HFF-Myc (cell line): Measurements from ENCODE around the gene CDK18.

ENCODE experiments used
- DNase-seq: peaks from one replicate; pipeline ENCODE4 v3.0.0-alpha.2; 2011; ENCODE audit warnings: low read depth; ENCODE audit errors: extremely low read depth
- H3K4me3 ChIP-seq: replicated peaks from 2 replicates; pipeline ENCODE4 v1.5.1; 2011; ENCODE audit warnings: low read depth, mild to moderate bottlenecking, control low read depth, low read length
- TF ChIP-seq, protein P1 (sequence below): IDR thresholded peaks from 2 replicates; pipeline ENCODE4 v1.5.1; 2012; ENCODE audit warnings: mild to moderate bottlenecking, low read depth, low read length, control low read depth; ENCODE audit errors: missing control alignments

The CDK18 gene

DNA sequence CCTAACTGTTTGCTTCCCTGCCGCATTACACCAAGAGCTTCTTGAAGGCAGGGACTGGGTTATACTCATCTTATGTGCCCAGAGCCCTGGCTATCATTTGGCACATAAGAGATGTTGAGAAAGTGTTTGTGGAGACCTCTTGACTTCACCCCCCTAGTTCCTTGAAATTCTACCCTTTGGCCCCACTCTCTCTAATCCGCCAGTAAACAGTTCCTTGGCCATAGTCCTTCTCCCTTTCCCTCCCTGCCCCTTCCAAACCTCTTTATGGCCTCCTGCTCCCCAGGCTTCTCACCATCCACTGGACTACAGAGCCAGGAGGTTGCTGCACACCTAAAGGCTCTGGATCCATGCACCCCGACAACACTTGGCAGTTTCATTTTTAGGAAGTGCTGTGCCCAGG lies 1.5 kb upstream of the CDK18 start:
- H3K4me3 ChIP-seq = no peak overlapping the region
- TF ChIP-seq, protein P1, sequence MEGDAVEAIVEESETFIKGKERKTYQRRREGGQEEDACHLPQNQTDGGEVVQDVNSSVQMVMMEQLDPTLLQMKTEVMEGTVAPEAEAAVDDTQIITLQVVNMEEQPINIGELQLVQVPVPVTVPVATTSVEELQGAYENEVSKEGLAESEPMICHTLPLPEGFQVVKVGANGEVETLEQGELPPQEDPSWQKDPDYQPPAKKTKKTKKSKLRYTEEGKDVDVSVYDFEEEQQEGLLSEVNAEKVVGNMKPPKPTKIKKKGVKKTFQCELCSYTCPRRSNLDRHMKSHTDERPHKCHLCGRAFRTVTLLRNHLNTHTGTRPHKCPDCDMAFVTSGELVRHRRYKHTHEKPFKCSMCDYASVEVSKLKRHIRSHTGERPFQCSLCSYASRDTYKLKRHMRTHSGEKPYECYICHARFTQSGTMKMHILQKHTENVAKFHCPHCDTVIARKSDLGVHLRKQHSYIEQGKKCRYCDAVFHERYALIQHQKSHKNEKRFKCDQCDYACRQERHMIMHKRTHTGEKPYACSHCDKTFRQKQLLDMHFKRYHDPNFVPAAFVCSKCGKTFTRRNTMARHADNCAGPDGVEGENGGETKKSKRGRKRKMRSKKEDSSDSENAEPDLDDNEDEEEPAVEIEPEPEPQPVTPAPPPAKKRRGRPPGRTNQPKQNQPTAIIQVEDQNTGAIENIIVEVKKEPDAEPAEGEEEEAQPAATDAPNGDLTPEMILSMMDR = no peak
- DNase-seq = no peak

DNA sequence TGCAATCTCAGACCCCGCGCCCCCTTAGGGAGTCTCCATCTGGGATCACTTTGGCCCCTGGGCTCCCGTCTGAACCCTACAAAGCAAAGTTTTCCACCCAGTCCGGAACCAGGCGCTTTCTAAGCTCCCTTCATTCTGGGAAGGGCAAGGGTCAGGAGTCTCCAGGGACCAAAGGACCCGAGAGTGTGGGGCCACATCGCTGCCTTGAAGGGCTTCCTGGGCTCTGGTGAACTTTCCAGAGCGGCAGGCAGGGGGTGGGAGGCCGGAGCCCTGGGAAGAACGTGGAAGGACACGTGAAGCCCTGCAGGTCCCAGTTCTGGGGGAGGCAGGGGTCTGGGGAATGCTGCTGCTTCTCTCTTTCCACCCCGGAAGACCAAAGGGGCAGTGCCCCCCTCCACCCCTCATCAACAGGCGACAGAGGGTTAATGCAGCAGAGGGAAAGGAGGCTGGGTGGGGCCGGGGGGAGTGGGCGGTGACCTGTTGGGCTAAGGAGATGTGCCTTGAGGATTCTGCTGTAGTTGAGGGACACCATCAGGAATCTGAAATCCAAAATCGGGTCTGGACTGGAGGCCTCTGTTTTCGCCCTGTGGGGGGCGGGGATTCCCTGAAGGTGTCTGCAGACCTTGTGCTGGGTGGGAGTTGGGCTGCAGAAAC lies 734 bp downstream of the CDK18 start:
- H3K4me3 ChIP-seq = peak overlapping the region; percentile 57
- DNase-seq = no peak
- TF ChIP-seq, protein P1 = no peak

DNA sequence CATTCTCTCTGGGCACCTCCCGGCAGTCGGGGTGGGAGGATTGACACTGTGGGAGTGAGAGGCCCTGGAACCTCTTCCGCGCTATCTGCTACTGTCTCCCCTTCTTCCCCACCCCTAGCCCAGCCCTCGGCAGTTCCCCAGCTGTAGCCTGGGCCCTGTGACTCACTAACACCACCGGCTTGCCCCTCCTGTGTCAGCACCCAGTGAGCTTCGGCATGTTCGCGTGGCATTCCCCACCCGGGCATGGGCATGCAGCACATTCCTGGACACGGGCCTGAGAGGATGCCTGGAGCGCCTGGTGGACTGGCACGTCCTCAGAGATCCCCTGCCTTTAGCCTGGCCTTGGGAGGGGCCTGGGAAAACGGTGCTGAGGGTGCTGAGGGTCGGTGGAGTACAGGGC lies 1.3 kb downstream of the CDK18 start:
- TF ChIP-seq, protein P1 = no peak
- peak overlapping the region; percentile 57 for H3K4me3 ChIP-seq
- DNase-seq = no peak

DNA sequence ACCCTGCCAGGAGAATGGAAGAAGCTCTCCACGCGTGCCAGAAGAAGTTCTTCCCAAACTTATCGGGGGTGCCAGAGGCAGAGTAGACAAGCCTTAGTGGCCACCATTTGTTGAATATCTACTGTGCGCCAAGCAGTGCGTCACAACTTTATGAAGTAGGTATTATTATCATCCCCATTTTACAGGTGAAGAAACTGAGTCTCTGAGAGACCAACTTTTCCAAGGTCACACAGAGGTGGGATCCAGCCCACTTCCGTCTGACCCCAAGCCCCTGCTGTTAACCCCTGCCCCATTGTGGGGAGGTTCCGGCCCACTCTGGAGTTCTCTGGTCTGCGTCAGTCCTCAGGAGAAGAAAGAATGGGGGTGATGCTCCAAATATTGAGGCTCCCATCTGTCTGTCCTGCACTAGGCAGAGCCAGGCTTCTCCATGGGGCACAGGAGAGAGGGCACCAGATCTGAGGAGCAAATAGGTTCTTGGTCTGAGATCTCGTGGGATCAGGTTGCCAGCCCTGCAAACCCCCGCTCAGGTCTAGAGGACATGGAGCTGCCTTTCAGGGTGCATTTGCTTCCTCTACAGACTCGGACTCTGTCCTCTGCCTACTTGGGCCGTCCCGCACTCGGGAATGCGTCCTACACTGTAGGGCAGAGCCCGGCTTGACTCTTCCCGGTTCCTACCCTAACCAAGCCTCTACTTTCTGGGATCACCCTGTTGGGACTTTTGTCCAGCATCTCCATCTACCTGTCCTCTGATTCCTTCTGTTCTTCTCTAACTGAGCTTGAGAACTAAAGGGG lies 2.1 kb downstream of the CDK18 start:
- no peak overlapping the region for H3K4me3 ChIP-seq
- DNase-seq = no peak
- TF ChIP-seq, protein P1 = no peak

DNA sequence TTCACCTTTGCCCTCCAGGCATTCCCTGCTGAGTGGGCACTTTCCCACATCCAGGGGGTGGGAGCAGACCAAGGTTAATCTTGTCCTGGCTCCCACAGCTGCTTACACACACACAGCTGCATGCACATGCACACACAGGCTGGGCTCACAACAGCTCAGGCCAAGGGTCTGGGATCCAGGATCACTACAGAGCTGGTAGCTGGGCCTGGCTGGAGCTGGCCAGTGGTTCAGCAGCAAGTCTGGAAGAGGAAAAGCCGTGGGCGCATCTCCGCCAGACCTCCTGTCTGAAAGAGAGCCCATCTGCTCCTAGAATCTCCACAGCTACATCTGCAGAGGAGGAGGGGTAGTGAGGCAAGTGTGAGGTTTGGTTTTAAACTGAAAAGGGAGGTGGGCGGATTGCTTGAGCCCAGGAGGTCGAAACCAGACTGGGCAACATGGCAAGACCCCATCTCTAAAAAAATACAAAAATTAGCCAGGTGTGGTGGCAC lies 3.8 kb downstream of the CDK18 start:
- H3K4me3 ChIP-seq = no peak overlapping the region
- DNase-seq = no peak
- TF ChIP-seq, protein P1 = no peak

DNA sequence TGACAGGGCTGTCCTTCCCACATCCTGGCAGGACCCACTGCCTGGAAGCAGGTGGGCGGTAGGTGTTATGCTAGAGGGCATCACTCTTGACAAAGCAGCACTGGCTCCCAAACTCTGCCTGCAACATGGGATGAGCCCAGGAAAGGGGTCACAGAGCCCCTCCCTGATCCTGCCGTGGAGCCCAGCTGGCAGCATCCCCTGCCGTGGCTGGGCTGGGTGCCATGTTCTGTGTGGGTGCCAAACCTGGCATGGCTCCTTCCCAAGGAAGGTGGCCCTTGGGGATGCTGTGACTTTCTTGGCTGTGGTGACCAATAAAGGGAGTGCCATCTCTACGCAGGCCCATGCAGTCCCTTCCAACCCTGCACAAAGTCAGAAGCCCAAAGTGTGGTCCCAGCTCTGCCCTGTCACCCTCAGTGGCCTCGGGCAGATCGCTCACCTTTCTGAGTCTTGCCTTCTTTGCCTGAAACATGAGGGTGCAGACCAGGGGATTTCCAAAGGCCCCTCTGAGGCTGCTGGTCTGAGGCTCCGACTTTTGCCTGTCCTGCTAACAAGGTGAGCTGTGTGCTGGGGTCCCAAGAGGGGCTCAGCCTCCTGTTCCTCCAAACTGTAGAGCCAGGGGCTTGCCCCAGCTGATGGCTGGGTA lies 6.0 kb downstream of the CDK18 start:
- DNase-seq = no peak
- no peak overlapping the region for H3K4me3 ChIP-seq
- TF ChIP-seq, protein P1 = no peak
